ENCODE measurements around the gene TTYH3.

DNA sequence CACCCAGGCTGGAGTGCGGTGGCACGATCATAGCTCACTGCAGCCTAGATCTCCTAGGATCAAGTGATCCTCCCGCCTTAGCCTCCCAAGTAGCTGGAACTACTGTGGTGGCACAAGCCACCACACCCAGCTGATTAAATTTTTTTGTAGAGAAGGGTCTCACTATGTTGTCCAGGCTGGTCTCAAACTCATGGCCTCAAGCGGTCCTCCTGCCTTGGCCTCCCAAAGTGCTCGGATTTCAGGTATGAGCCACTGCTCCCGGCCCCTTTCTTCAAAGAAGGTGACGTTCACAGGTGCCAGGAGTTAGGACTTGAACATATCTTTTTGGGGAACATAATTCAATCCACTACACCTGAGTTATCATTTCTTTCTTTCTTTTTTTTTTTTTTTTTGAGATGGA is 2.9 kb upstream of the TTYH3 start:
- TF ChIP-seq, protein P1, sequence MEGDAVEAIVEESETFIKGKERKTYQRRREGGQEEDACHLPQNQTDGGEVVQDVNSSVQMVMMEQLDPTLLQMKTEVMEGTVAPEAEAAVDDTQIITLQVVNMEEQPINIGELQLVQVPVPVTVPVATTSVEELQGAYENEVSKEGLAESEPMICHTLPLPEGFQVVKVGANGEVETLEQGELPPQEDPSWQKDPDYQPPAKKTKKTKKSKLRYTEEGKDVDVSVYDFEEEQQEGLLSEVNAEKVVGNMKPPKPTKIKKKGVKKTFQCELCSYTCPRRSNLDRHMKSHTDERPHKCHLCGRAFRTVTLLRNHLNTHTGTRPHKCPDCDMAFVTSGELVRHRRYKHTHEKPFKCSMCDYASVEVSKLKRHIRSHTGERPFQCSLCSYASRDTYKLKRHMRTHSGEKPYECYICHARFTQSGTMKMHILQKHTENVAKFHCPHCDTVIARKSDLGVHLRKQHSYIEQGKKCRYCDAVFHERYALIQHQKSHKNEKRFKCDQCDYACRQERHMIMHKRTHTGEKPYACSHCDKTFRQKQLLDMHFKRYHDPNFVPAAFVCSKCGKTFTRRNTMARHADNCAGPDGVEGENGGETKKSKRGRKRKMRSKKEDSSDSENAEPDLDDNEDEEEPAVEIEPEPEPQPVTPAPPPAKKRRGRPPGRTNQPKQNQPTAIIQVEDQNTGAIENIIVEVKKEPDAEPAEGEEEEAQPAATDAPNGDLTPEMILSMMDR (IDR thresholded peaks at IDR 0.05): no peak
- no peak for TF ChIP-seq ZFX (IDR thresholded peaks at IDR 0.05; ENCODE audit: borderline replicate concordance)

Data from 22Rv1 (cell line).